ENCODE results near the gene SWAP70. TPM values are rescaled to one million over a fixed set of nuclear protein-coding genes. Genes with fewer than 3 reads are reported as not detected.

SWAP70 gene
- total RNA-seq, 2 donors from 2014 or later = 28.8 to 30.7 TPM

GRCh38 chr11:9711454-9712307, 47.8 kb downstream of the SWAP70 start:
- Mint-ChIP-seq H3K27me3 (ENCODE audit: insufficient read depth) (no peaks in the 10 kb centered on the region), H3K27ac (peak overlapping the region; percentile 46), H3K4me1 (peaks cover 21% of the 10 kb centered on the region), H3K36me3 (ENCODE audit: low read depth) (peaks cover 31% of the 10 kb centered on the region), H3K4me3 (no peak overlapping the region), H3K9me3 (peaks cover 10% of the 10 kb centered on the region)
- TF ChIP-seq CTCF (conservative IDR thresholded peaks at IDR 0.05) = peak; percentile 18
- no peaks in the 10 kb centered on the region for H3K27me3 ChIP-seq (ENCODE audit: control insufficient read depth, insufficient read depth, low read length, poor library complexity, severe bottlenecking)
- DNase-seq = no peak
- H3K27ac ChIP-seq (ENCODE audit: low read depth, low read length) = no peak overlapping the region
- H3K9ac ChIP-seq (ENCODE audit: extremely low read depth, low read length, poor library complexity, severe bottlenecking) = no peak overlapping the region
- H3K36me3 ChIP-seq (ENCODE audit: control insufficient read depth, insufficient read depth, low read length) = peaks cover 35% of the 10 kb centered on the region
- peaks cover 9% of the 10 kb centered on the region for H3K9me3 ChIP-seq (ENCODE audit: control insufficient read depth, low read length)
- H3K4me3 ChIP-seq (ENCODE audit: low read length) = no peak overlapping the region
- no peaks in the 10 kb centered on the region for H3K4me1 ChIP-seq (ENCODE audit: control insufficient read depth, insufficient read depth, low read length)
- 77 to 79% methylated on average over 7 of the region's 7 CpGs for WGBS, 2 experiments (ENCODE audit: insufficient coverage in 1 of 2, insufficient read length in 1 of 2)

- Histone ChIP-seq H3K9me3 (ENCODE audit: control insufficient read depth, low read length) (peaks cover 9% of the 10 kb centered on the region), H3K27ac (ENCODE audit: low read depth, low read length) (no peak overlapping the region), H3K36me3 (ENCODE audit: control insufficient read depth, insufficient read depth, low read length) (peaks cover 39% of the 10 kb centered on the region), H3K4me1 (ENCODE audit: control insufficient read depth, insufficient read depth, low read length) (no peaks in the 10 kb centered on the region), H3K9ac (ENCODE audit: extremely low read depth, low read length, poor library complexity, severe bottlenecking) (no peak overlapping the region), H3K27me3 (ENCODE audit: control insufficient read depth, insufficient read depth, low read length, poor library complexity, severe bottlenecking) (no peaks in the 10 kb centered on the region), H3K4me3 (ENCODE audit: low read length) (no peak overlapping the region)
- no peak for TF ChIP-seq CTCF (conservative IDR thresholded peaks at IDR 0.05)
- Mint-ChIP-seq H3K9me3 (peaks cover 10% of the 10 kb centered on the region), H3K27me3 (ENCODE audit: insufficient read depth) (no peaks in the 10 kb centered on the region), H3K27ac (no peak overlapping the region), H3K4me1 (peaks cover 20% of the 10 kb centered on the region), H3K36me3 (ENCODE audit: low read depth) (peaks cover 34% of the 10 kb centered on the region), H3K4me3 (no peak overlapping the region)
- DNase-seq = no peak
- WGBS, 2 experiments (ENCODE audit: insufficient coverage in 1 of 2, insufficient read length in 1 of 2) = 77% methylated on average over 5 of the region's 5 CpGs; no CpG with 5 or more reads in 1 of the 2 experiments
These were observed 50.5 kb downstream of the SWAP70 start for GRCh38 chr11:9714272-9714940.

- Histone ChIP-seq H3K36me3 (ENCODE audit: control insufficient read depth, insufficient read depth, low read length) (peaks cover 43% of the 10 kb centered on the region), H3K9me3 (ENCODE audit: control insufficient read depth, low read length) (peaks cover 9% of the 10 kb centered on the region), H3K4me3 (ENCODE audit: low read length) (no peak overlapping the region), H3K4me1 (ENCODE audit: control insufficient read depth, insufficient read depth, low read length) (no peaks in the 10 kb centered on the region), H3K27ac (ENCODE audit: low read depth, low read length) (no peak overlapping the region), H3K9ac (ENCODE audit: extremely low read depth, low read length, poor library complexity, severe bottlenecking) (no peak overlapping the region), H3K27me3 (ENCODE audit: control insufficient read depth, insufficient read depth, low read length, poor library complexity, severe bottlenecking) (no peaks in the 10 kb centered on the region)
- Mint-ChIP-seq H3K4me1 (peaks cover 6% of the 10 kb centered on the region), H3K27me3 (ENCODE audit: insufficient read depth) (no peaks in the 10 kb centered on the region), H3K9me3 (peaks cover 10% of the 10 kb centered on the region), H3K27ac (peak overlapping the region; percentile 1), H3K4me3 (no peak overlapping the region), H3K36me3 (ENCODE audit: low read depth) (peaks cover 44% of the 10 kb centered on the region)
- DNase-seq = no peak
- 86 to 87% methylated on average over 4 of the region's 4 CpGs for WGBS, 2 experiments (ENCODE audit: insufficient coverage in 1 of 2, insufficient read length in 1 of 2)
- TF ChIP-seq CTCF (conservative IDR thresholded peaks at IDR 0.05) = no peak
These were observed 52.6 kb downstream of the SWAP70 start for GRCh38 chr11:9716275-9717039.
